Measurements from ENCODE around the gene PFDN4.

Gene PFDN4

DNA sequence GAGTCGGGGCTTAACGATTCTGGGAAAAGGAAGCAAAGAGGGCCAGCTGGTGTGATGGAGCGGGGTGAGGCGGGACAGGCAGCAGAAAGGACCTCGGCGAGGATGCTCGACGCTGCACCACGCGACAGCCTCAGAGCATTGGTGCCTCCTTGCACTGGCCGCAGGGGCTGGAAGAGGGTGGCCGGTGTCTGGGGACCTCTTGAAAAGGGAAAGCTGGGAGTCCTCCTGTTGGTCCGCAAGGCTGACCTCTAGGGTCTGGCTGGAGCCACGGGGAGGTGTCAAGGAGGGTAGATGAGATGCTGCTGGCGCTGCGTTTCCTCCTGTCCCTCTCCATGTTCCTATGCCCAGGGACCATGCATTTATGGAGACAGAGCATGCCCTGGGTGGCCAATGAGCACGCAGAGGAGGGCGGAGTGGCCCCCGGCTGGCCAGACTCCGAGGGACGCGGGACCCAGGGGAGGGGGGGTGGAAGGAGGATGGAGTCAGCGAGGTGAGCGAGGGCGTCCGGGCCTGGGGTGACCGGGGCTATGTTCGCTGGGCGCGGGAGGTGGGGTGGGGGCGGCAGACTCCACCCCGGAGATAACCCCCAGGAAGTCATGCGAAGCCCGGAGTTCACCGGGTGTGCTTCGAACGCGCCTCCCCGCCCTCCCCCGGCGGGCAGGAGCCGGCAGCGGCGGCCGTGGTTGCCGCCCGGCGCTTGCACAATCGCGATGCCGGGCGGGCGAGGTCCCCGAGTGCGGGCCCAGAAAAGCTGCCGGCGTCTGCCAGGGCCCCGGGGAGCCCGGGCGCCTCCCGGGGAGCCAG lies 34.0 kb upstream of the PFDN4 start, which contains the start of gene CYP24A1:
Gene CYP24A1, minus strand, starts transcription at position 334 of the 804 bp plus-strand sequence. CDS start 407 bp downstream, outside the sequence.
- DNase-seq = no peak

DNA sequence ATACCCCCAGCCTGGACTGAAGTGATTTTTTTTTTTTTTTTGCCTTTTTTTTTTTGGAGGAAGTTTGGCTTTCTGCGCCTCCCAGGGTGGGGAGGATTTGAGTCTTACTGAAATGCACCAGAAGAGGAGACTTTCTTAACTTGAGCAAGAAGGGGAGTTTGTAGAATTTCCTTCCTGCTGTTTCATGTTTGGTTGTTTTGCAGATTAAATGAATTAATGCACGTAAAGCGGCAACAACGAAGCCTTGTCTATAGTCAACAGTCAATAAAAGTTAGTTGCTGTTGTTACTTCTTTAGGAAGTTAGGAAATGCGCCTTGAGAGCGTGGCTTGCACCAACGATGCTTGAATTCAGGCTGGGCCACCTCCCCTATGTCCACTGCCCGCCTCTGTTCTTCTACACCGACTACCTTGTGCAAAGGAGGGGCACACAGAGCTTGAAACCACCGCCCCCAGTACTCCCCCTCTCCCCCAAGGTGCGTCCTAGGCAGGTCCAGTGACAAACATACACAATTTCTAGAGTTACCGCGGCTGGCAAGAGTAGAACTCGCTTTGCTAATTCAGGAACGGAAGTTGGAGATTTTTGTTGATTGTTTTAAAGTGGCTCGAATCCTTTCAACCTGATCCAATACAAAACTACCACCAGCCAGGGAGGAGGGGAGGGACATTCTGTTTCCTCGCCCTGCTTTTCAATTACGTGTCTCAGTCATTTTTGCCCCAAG lies 33.3 kb upstream of the PFDN4 start:
- DNase-seq = no peak

DNA sequence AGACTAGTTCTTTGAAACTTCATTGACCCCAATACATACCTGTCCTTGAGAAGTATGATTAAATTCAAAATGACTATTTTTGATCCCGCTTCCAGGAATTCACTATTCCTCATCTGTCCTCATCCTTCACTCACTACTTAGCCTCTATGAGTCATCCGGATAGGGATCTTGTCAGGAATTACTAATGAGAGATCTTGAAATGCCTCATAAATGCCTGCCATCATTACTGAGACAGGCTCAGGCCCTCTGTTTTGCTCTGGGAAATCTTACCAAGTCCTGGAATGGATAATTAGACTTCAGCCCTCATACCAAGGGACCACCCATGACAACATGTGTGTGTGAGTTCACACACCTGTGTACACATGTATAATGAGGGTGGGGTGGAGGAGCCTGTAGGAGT lies 31.3 kb upstream of the PFDN4 start:
- DNase-seq = no peak

DNA sequence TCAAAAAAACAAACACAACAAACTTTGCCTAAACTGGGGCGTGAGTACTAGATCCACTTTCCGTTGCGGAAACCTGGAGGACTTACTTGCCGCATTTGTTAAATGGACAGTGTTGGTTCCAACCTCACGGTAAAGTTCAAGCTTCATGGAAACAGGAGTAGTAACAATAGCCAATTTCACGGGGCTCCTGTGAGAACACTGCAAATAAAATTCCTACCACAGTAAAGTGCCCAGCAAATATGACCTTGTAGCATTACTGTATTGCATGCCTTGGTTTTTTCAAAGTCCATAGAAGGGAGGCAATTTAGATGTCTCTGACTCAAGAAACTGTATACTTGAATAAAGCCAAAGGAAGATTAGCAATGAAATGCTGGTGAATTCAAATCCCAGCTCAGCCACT lies 30.5 kb upstream of the PFDN4 start:
- DNase-seq = no peak

GRCh38 chr20:54178256-54178655 lies 29.6 kb upstream of the PFDN4 start:
- no peak for DNase-seq

DNA sequence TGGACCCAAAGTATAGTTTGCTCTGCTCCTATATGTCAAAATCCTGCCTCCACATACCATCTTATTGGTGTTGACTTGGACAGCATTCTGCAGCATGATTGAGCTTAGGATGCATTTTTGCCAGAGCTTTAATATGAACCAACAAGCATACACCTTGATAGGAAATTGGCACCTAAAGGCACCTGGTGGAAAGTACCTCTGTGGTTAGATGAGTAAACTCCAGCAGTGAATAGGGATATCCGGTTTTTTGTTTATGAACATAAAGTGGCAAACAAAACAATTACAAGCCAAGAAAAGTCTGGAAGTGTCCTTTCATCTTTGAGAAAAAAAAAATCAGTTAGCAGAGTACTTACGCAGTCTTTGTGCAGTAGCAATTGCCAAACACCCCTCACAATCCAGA lies 27.9 kb upstream of the PFDN4 start:
- DNase-seq = no peak

GRCh38 chr20:54180931-54181330 lies 27.0 kb upstream of the PFDN4 start:
- no peak for DNase-seq

GRCh38 chr20:54184071-54184470 lies 23.8 kb upstream of the PFDN4 start:
- no peak for DNase-seq

GRCh38 chr20:54184904-54185626 lies 22.8 kb upstream of the PFDN4 start:
- DNase-seq = no peak

- DNase-seq = no peak
Measured at GRCh38 chr20:54188132-54188849, 19.6 kb upstream of the PFDN4 start.

- no peak for DNase-seq
Measured at GRCh38 chr20:54189630-54190029, 18.3 kb upstream of the PFDN4 start.

- DNase-seq = no peak
Measured at GRCh38 chr20:54190217-54190616, 17.7 kb upstream of the PFDN4 start.

- no peak for DNase-seq
Measured at GRCh38 chr20:54193817-54194216, 14.1 kb upstream of the PFDN4 start.

GRCh38 chr20:54194724-54195438 lies 13.0 kb upstream of the PFDN4 start:
- no peak for DNase-seq

GRCh38 chr20:54195483-54196472 lies 12.1 kb upstream of the PFDN4 start:
- DNase-seq = no peak

DNA sequence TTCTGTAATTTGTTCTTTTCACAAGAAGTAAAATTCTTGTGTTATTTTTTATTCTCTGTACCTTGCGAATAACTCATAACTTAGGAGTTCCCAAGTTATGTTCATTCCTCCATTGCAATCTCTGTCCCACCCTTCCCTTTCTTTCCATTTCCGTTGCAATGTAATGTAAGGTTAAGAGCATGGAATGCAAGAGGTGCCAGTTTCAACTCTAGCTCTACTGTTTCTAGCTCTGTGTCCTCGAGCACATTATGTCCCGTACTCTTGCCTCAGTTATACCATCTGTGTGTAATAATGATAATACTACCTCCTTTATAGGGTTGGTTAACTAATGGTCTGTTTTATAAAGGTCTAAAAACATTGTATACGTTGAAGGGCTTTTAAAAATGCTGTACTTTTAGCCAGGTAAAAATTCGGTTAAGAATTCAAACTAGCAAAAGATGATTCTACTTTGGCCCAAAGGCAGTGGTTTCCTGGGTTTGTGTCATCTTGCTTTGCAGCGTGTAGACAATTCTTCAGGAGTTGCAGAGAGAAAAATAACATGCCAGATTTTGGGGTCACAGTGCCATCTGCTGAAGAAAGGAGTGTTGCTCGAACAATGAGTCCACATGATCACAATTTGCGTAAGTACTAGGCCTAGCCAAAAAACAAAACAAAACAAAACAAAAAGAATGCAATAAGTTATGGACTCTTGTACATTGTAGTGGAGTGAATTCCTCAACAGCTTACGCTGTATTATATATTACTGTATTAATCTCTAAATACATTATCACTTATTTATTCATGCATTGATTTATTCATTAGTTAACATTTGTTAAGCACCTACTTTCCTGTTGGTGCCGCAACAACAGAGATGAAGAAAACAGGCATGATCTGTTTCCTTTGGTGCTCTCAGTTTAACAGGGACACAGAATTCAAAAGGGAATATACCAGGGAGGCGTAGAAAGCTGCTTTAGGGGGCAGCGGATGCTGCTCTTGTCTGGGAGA lies 10.0 kb upstream of the PFDN4 start:
- peak; percentile 16 for DNase-seq

DNA sequence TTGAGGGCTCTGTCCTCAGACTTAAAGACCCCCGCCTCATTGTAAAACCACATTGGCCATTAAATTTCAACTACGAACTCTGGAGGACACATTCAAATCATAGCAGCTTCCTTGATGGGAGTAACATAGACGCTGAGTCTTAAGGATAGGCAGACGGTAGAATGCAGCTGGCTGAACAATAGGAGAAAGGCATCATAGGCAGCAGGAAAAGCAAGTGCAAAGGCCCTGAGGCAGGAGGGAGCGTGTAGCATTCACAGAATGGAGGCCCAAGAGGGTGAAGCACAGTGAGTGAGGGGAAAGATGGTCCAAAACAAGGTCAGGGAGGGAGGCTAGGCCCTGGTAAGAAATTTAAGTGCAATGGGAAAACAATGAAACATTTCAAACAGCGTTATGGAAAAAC lies 8.6 kb upstream of the PFDN4 start:
- DNase-seq = no peak

- DNase-seq = peak; percentile 69
Measured at GRCh38 chr20:54199721-54200176, 8.1 kb upstream of the PFDN4 start.

DNA sequence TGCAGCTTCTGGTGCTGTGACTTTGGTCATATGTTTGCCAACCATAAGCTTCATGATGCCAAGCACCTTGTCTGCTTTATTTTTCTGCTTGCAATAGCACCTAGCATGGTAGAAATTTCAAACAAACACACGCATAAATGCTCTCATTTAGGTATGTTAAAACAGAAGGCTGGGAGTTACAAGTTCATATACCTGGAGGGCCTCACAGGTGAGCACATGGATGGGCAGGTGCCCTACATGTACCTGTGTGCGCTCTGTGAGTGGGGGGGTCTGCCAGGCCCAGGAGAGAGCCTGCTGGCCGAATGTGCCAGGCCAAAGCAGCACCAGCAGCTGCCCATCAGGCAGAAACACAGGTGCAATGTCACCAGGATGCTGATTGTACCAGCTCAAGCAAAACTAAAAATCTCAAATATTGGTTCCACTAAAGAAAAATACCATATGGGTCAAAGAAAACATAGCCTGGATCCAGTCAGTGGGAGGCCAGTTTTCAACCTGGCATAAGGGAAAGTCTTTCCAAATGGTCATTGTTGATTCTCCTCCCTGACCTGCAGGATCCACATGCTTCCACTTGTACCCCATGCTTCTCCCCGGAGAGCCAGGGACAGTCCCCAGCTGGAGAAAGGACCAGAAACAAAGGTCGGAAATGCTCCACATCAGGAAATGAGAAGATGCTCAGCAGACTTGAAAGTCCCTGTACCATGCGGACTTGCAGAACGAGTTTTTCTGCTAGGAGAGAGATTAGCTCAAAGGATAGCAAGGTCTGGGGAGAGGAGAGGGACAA lies 7.2 kb upstream of the PFDN4 start:
- DNase-seq = no peak

Data from activated CD4-positive, alpha-beta T cell treated with anti-CD3 and anti-CD28 coated beads, Interleukin-2, amount 50 U/mL, for 16 hours (primary cell).